GM19372 (cell line): Measurements from ENCODE around the gene LGALS1.
"Not testable (repeated sequence)": the region's sequence is repeated elsewhere in the genome, so short reads cannot be mapped to it uniquely, and the experiment has no call there.

Experiments
- ATAC-seq: cut with Tn5 transposase; IDR thresholded peaks from one replicate; pipeline ENCODE4 v1.9.1; 2021; ENCODE audit warnings: mild to moderate bottlenecking, low read depth, moderate library complexity; ENCODE audit not compliant: unreplicated experiment

The LGALS1 gene

DNA sequence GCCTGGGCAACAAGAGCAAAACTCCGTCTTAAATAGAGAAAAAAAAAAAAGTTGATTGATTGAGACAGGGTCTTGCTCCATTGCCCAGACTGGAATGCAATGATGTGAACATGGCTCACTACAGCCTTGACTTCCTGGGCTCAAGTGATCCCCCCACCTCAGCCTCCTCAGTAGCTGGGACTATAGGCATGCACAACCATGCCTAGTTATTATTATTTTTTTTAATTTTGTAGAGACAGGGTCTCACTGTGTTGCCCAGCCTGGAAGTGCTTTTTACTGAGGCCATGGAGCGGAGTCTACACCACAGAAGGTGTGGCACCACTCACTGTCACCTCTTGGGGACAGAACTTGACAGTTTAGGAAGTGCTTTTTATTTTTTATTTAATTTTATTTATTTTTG lies 39.2 kb downstream of the LGALS1 start:
- no peak for ATAC-seq

DNA sequence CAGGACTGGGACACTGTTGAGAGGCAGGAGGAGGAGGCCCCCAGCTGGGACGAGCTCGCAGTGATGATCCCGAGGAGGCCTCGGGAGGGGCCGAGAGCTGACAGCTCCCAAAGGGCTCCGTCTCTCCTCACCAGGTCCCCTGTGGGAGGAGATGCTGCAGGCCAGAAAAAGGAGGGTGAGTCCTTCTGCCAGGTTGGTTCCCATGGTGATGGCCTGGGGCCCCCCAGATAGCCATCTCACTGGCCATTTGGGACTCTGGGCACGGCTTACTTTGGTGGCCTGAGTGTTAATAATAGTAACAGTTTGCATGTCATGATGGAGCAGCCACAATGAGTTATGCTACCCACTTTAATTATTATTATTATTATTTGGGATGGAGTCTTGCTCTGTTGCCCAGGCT lies 40.3 kb downstream of the LGALS1 start:
- no peak for ATAC-seq

DNA sequence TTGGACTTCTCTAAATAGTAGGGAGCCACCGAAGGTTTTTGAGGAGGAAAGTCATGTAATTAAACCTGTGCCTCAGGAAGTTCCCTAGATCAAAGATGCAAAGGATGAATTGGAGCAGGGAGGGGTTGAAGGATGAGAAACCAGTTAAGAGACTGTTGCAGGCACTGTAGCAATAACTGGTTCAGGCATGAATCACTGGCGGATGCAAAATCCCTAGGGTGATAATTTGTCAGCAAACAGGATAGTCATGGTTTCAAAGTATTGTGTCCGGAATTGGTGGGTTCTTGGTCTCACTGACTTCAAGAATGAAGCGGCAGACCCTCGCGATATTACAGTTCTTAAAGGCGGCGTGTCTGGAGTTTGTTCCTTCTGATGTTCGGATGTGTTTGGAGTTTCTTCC lies 41.3 kb downstream of the LGALS1 start:
- ATAC-seq, result no peak

DNA sequence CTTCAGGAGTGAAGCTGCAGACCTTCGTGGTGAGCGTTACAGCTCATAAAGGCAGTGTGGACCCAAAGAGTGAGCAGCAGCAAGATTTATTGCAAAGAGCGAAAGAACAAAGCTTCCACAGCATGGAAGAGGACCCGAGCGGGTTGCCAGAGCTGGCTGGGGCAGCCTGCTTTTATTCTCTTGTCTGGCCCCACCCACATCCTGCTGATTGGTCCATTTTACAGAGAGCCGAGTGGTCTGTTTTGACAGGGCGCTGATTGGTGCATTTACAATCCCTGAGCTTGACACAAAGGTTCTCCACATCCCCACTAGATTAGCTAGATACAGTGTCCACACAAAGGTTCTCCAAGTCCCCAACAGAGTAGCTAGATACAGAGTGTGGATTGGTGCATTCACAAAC lies 41.8 kb downstream of the LGALS1 start:
- not testable (repeated sequence) for ATAC-seq

DNA sequence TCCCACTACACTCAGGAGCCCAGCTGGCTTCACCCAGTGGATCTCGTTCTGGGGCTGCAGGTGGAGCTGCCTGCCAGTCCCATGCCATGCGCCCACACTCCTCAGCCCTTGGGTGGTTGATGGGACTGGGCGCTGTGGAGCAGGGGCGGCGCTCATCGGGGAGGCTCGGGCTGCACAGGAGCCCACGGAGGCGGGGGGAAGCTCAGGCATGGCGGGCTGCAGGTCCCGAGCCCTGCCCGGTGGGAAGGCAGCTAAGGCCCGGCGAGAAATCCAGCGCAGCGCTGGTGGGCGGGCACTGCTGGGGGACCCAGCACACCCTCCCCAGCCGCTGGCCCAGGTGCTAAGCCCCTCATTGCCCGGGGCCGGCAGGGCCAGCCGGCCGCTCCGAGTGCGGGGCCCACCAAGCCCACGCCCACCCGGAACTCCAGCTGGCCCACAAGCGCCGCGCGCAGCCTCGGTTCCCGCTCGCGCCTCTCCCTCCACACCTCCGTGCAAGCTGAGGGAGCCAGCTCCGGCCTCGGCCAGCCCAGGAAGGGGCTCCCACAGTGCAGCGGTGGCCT lies 42.4 kb downstream of the LGALS1 start:
- not testable (repeated sequence) for ATAC-seq

DNA sequence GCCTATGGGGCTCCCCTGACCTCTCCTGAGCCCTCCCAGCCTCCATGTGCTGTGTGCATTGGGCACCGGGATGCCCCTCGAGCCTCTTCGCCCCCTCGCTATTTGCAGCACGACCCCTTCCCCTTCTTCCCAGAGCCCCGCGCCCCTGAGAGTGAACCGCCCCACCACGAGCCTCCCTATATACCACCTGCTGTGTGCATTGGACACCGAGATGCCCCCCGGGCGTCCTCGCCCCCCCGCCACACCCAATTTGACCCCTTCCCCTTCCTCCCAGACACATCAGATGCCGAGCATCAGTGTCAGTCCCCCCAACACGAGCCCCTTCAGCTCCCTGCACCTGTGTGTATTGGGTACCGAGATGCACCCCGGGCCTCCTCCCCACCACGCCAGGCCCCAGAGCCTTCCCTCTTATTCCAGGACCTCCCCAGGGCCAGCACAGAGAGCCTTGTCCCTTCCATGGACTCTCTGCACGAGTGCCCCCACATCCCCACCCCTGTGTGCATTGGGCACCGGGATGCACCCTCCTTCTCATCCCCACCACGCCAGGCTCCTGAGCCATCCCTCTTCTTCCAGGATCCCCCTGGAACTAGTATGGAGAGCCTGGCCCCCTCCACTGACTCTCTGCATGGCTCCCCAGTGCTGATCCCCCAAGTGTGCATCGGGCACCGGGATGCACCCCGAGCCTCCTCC lies 50.3 kb downstream of the LGALS1 start:
- no peak for ATAC-seq

DNA sequence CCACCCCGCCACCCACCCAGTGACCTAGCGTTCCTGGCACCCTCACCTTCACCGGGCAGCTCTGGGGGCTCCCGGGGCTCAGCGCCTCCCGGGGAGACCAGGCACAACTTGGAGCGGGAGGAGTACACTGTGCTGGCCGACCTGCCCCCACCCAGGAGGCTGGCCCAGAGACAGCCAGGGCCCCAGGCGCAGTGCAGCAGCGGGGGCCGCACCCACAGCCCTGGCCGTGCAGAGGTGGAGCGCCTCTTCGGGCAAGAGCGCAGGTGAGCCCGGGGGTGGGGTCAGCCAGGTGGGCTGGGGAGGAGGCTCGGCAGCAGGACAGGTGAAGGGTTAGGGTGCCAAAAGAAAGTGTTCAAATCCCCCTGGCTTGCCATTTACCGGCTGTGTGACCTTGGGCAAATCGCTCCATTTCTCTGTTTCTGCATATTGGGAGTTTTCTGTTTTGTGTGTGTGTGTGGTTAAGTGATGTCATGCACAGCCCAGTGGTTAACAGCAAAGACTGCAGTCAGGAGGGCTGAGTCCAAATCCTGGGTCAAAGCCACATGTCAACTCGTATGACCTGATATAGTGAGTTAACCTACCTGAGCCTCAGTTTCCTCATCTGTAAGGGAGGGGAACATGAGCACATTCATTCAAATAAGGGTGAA lies 50.9 kb downstream of the LGALS1 start:
- no peak for ATAC-seq

DNA sequence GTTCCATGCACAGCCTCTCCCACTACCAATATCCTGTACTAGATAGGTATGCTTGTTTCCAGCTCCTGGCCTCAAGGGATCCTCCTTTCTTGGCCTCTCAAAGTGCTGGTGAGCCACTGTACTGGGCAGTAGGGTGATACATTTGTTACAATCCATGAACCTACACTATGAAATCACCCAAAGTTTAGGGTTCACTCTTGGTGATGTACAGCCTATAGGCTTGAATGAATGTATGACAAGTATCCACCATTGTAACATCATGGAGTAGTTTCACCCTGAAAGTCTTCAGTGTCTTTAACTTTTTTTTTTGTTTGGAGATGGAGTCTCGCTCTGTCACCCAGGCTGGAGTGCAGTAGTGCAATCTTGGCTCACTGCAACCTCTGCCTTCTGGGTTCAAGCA lies 53.2 kb downstream of the LGALS1 start:
- ATAC-seq, result no peak
